ENCODE measurements around the gene NPEPL1. TPM values are rescaled to one million over a fixed set of nuclear protein-coding genes. Genes with fewer than 3 reads are reported as not detected.

The NPEPL1 gene
- total RNA-seq, 2 experiments from 2014 or later: 15.4 to 17.1 TPM

DNA sequence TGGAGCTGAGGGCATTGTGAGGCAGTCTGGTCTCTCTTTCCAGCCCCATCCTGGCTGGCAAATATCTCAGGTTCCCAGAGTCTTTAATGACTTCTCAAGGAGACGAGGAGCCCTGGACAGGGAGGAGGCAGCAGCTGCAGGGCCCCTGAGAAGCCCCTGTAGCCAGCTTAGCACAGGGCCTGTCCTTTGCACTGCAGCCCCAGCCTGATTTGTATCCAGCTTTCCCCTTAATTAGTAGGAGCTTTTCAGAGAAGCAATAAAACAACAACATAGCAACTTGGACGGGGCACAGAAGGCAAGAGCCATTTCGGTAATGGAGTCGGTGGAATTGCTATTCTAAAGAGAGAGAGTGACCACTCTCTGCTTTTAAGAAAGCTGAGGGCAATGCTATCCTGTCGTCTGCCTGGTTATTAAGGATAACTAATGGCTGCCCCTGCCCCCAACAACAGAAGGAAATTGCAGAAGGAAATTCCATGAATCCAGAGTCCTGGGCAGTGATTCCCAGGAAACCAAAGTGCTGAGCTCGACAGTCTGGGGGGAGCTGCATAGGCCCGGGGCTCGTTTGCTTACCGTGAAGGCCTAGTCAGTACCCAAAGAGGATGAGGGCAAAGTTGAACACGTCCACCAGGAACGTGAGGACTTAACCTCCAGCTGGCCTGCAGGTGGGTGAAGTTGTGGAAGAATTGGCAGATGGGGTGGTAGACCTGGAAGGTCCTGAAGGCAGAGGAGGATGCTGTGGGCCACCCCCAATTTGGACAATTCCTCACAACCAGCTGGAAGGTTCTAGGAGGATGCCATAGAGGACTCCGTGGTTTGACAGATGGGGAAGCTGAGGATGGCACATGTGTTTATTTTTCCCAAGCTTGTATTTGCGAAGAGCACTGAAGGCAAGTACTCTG is 50.3 kb downstream of the NPEPL1 start:
- peaks cover 21% of the 10 kb centered on the region for H3K27me3 Mint-ChIP-seq
- ChIA-PET CTCF (interaction anchor here (1.0 kb wide), 1 partner anchor 96 kb away, joined by 3 read pairs; no protein-coding TSS in a partner anchor), POLR2A (no interaction called here)
- no peak for DNase-seq
- H3K4me3 Mint-ChIP-seq: no peak overlapping the region
- no peaks in the 10 kb centered on the region for H3K36me3 Mint-ChIP-seq (ENCODE audit: low read depth)
- ATAC-seq: no peak
- no peak overlapping the region for H3K27ac Mint-ChIP-seq
- TF ChIP-seq, protein P1, sequence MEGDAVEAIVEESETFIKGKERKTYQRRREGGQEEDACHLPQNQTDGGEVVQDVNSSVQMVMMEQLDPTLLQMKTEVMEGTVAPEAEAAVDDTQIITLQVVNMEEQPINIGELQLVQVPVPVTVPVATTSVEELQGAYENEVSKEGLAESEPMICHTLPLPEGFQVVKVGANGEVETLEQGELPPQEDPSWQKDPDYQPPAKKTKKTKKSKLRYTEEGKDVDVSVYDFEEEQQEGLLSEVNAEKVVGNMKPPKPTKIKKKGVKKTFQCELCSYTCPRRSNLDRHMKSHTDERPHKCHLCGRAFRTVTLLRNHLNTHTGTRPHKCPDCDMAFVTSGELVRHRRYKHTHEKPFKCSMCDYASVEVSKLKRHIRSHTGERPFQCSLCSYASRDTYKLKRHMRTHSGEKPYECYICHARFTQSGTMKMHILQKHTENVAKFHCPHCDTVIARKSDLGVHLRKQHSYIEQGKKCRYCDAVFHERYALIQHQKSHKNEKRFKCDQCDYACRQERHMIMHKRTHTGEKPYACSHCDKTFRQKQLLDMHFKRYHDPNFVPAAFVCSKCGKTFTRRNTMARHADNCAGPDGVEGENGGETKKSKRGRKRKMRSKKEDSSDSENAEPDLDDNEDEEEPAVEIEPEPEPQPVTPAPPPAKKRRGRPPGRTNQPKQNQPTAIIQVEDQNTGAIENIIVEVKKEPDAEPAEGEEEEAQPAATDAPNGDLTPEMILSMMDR (IDR thresholded peaks at IDR 0.05): no peak
- intact Hi-C loops (cut with micrococcal nuclease): no loop called here
- no peaks in the 10 kb centered on the region for H3K4me1 Mint-ChIP-seq (ENCODE audit: low read depth)
- no peaks in the 10 kb centered on the region for H3K9me3 Mint-ChIP-seq

DNA sequence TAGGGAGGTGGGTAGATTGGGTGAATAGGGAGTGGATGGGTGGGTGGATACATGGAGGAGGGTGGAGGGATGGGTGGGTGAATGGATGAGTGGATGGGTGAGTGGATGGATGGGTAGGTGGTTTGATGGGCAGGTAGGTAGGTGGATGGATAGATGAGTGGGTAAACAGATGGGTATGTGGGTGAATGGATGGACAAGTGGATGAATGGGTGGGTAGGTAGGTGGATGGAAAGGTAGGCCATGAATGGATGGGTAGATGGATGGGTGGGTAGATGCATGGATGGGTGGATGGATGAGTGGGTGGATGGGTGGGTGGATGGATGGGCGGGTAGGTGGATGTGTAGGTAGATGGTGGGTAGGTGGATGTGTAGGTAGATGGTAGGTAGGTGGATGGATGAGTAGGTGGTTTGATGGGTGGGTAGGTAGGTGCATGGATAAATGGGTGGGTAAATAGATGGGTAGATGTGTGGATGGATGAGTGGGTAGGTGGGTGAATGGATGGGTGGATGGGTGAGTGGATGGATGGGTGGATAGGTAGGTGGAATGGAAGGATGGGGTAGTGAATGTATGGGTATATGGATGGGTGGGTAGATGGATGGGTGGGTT is 51.4 kb downstream of the NPEPL1 start:
- Mint-ChIP-seq H3K4me3 (no peak overlapping the region), H3K36me3 (ENCODE audit: low read depth) (no peaks in the 10 kb centered on the region), H3K4me1 (ENCODE audit: low read depth) (no peaks in the 10 kb centered on the region), H3K27ac (no peak overlapping the region), H3K9me3 (no peaks in the 10 kb centered on the region), H3K27me3 (peaks cover 20% of the 10 kb centered on the region)
- ChIA-PET POLR2A (no interaction called here), CTCF (interaction anchor here (1.0 kb wide), 1 partner anchor 95 kb away, joined by 3 read pairs; no protein-coding TSS in a partner anchor)
- DNase-seq (no peak), ATAC-seq (no peak)
- intact Hi-C loops (cut with micrococcal nuclease): no loop called here
- TF ChIP-seq, protein P1 (IDR thresholded peaks at IDR 0.05): no peak

DNA sequence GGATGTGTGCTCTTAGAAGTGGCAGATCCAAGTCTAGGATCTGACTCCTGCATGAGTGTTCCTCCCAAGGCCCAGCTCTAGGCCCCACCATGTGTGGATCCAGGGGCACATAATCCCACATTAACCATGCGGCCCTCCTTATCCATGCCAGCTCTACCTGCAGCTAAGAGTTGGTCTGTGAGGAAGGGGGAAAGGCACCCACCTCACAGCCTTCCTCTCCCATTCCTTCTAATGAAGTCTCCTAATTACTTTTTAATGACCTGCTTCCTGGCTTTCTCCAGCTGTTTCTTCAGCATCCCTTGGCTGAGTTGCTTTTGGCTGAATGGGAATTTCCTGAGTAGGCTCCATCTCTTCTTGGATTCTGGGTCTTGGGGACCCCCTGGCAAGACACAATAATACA is 52.2 kb downstream of the NPEPL1 start:
- ChIA-PET POLR2A (no interaction called here), CTCF (no interaction called here)
- H3K4me1 Mint-ChIP-seq (ENCODE audit: low read depth): no peaks in the 10 kb centered on the region
- ATAC-seq (no peak), DNase-seq (no peak)
- intact Hi-C loops (cut with micrococcal nuclease): no loop called here
- H3K27ac Mint-ChIP-seq: no peak overlapping the region
- no peaks in the 10 kb centered on the region for H3K9me3 Mint-ChIP-seq
- peaks cover 20% of the 10 kb centered on the region for H3K27me3 Mint-ChIP-seq
- H3K4me3 Mint-ChIP-seq: no peak overlapping the region
- H3K36me3 Mint-ChIP-seq (ENCODE audit: low read depth): no peaks in the 10 kb centered on the region
- TF ChIP-seq, protein P1 (IDR thresholded peaks at IDR 0.05): no peak

DNA sequence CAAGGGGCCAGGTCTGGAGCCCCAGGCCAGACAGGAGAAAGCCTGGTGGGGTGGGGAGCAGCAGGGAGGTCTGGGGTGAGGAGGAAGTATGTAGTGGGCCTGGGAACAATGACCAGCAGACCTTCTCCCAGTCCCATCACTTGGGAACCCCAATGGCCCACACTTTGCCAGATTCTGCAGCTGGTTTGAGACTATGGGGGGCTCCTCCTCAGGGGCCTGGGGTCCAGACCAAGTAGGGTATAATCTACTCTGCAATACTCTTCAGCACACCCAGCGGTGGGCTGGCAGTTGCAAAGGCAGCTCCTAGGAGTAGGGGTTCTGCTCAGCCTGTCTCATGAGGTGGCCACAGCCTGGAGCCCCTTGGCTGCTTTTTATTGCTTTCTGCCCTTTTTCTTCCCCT is 52.8 kb downstream of the NPEPL1 start:
- H3K9me3 Mint-ChIP-seq: no peaks in the 10 kb centered on the region
- no peak overlapping the region for H3K27ac Mint-ChIP-seq
- POLR2A ChIA-PET: no interaction called here
- no peak overlapping the region for H3K4me3 Mint-ChIP-seq
- no peak for ATAC-seq
- intact Hi-C loops (cut with micrococcal nuclease): no loop called here
- no peaks in the 10 kb centered on the region for H3K4me1 Mint-ChIP-seq (ENCODE audit: low read depth)
- no peaks in the 10 kb centered on the region for H3K36me3 Mint-ChIP-seq (ENCODE audit: low read depth)
- no peak for DNase-seq
- H3K27me3 Mint-ChIP-seq: peaks cover 18% of the 10 kb centered on the region
- TF ChIP-seq, protein P1 (IDR thresholded peaks at IDR 0.05): no peak
- CTCF ChIA-PET: no interaction called here

DNA sequence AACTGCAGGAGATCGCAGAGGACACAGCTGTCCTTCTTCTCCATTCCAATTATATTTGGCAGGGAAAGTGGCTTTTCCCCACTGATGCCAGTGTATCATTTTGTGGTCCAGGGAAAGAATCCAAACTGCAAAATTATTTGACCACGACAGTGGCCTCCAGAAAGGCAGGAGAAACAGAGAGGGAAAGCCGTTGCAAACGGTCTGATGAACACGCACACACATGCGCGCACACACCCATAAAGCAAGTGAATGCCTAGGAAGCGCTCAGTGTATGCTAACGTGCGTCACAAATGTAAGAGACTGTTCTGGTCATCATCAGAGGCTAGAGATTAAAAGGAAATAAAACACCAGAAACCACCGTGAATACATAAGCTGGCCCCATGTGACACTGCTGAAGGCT is 54.0 kb downstream of the NPEPL1 start:
- no peak for ATAC-seq
- Mint-ChIP-seq H3K27ac (no peak overlapping the region), H3K36me3 (ENCODE audit: low read depth) (no peaks in the 10 kb centered on the region), H3K4me1 (ENCODE audit: low read depth) (no peaks in the 10 kb centered on the region), H3K4me3 (no peak overlapping the region), H3K9me3 (no peaks in the 10 kb centered on the region), H3K27me3 (peaks cover 12% of the 10 kb centered on the region)
- no peak for DNase-seq
- ChIA-PET POLR2A (no interaction called here), CTCF (no interaction called here)
- TF ChIP-seq, protein P1 (IDR thresholded peaks at IDR 0.05): no peak
- intact Hi-C loops (cut with micrococcal nuclease): no loop called here
